ACC112 (cell line): ENCODE results near the gene ENO1.
"Not testable (repeated sequence)": the region's sequence is repeated elsewhere in the genome, so short reads cannot be mapped to it uniquely, and the experiment has no call there.

Experiments
- H2AFZ ChIP-seq: fragments of 200-600 bp; sonication (generic); one replicate; pipeline ENCODE4 v1.6.0; 2017; ENCODE audit warnings: antibody characterized with exemption, low read length; ENCODE audit not compliant: unreplicated experiment
- H3K27ac ChIP-seq: fragments of 200-600 bp; sonication (generic); 2 replicates; pipeline ENCODE4 v1.5.1; 2014; ENCODE audit warnings: low read depth, mild to moderate bottlenecking, antibody characterized with exemption, low read length, moderate library complexity
- H3K27me3 ChIP-seq: fragments of 200-600 bp; sonication (generic); 2 replicates; pipeline ENCODE4 v1.6.1; 2014; ENCODE audit warnings: mild to moderate bottlenecking, antibody characterized with exemption, low read length, moderate library complexity, mixed read lengths; ENCODE audit not compliant: insufficient read depth
- H3K36me3 ChIP-seq: fragments of 200-600 bp; sonication (generic); 2 replicates; pipeline ENCODE4 v1.6.1; 2016; ENCODE audit warnings: mild to moderate bottlenecking, antibody characterized with exemption, low read length, moderate library complexity, mixed read lengths; ENCODE audit not compliant: insufficient read depth
- H3K4me1 ChIP-seq: fragments of 200-600 bp; sonication (generic); one replicate; pipeline ENCODE4 v1.6.1; 2016; ENCODE audit warnings: low read length, mixed read lengths; ENCODE audit not compliant: insufficient read depth, unreplicated experiment, control insufficient read depth
- H3K4me3 ChIP-seq: fragments of 200-600 bp; sonication (generic); 2 replicates; pipeline ENCODE4 v1.5.1; 2014; ENCODE audit warnings: mild to moderate bottlenecking, low read depth, low read length
- H3K79me2 ChIP-seq: fragments of 200-600 bp; sonication (generic); one replicate; pipeline ENCODE4 v1.6.0; 2016; ENCODE audit warnings: low read length; ENCODE audit not compliant: control insufficient read depth, unreplicated experiment, insufficient read depth

Gene ENO1

DNA sequence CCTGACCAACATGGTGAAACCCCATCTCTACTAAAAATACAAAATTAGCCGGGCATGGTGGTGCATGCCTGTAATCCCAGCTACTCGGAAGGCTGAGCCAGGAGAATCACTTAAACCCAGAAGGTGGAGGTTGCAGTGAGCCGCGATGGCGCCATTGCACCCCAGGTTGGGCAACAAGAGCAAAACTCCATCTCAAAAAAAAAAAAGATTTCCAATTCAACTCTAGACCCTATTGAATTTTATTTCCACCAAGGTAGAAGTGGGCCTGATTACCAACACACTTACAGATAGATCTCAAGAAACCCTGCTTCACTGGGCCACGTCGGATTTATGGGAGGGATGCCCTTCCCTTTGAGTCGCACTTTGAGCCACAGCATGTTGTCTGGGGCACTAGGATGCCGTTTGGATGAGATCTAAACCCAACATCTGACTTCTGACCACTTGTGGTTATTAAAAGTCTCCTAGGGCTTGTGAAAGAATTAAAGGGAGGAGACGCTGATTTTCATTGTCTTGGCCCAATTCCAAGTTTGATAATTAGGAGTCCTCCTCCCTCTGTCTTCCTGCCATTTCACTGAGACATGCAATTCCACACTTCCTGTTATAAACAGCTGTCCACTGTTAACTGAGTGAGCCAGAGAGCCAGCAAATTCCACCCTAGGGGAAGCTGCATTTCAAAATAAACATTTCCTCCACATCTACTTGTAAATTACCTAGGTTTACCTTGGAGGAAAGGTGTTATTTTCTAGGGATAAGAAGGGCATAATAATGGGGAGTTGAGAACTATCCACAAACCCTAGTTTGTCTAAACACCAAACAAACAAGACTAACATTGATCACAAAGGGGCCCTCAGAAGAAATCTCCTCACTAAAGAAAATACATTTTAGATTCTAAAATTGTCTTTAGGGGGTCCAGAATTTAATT is 55.9 kb downstream of the ENO1 start:
- H2AFZ ChIP-seq, result no peak overlapping the region
- H3K79me2 ChIP-seq, result no peaks in the 10 kb centered on the region
- no peaks in the 10 kb centered on the region for H3K36me3 ChIP-seq
- H3K4me1 ChIP-seq, result peaks cover 17% of the 10 kb centered on the region
- H3K27me3 ChIP-seq, result no peaks in the 10 kb centered on the region
- H3K4me3 ChIP-seq, result no peak overlapping the region
- H3K27ac ChIP-seq, result peak overlapping the region; percentile 18; the same call in 1 of the 2 replicates

- H3K36me3 ChIP-seq, result no peaks in the 10 kb centered on the region
- no peak overlapping the region for H3K4me3 ChIP-seq
- H3K27ac ChIP-seq, result no peak overlapping the region
- H3K79me2 ChIP-seq, result peaks cover 4% of the 10 kb centered on the region
- peaks cover 17% of the 10 kb centered on the region for H3K4me1 ChIP-seq
- no peak overlapping the region for H2AFZ ChIP-seq
- H3K27me3 ChIP-seq, result no peaks in the 10 kb centered on the region
Observed at GRCh38 chr1:8821084-8821483, 57.4 kb downstream of the ENO1 start.

DNA sequence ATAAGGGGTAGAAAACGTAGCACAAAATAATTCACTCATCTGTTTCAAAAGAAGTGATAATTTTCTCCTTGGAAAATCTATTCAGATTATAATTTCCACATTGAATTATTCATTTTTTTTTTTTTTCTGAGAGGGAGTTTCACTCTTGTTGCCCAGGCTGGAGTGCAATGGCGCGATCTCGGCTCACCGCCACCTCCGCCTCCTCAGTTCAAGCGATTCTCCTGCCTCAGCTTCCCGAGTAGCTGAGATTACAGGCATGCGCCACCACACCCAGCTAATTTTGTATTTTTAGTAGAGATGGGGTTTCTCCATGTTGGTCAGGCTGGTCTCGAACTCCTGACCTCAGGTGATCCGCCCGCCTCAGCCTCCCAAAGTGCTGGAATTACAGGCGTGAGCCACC is 59.7 kb downstream of the ENO1 start:
- H3K36me3 ChIP-seq, H3K27me3 ChIP-seq, H2AFZ ChIP-seq: not testable (repeated sequence)
- H3K79me2 ChIP-seq, result peaks cover 23% of the 10 kb centered on the region
- H3K27ac ChIP-seq, result peak overlapping the region; percentile 83
- peaks cover 28% of the 10 kb centered on the region for H3K4me1 ChIP-seq
- H3K4me3 ChIP-seq, result peak overlapping the region; percentile 77

DNA sequence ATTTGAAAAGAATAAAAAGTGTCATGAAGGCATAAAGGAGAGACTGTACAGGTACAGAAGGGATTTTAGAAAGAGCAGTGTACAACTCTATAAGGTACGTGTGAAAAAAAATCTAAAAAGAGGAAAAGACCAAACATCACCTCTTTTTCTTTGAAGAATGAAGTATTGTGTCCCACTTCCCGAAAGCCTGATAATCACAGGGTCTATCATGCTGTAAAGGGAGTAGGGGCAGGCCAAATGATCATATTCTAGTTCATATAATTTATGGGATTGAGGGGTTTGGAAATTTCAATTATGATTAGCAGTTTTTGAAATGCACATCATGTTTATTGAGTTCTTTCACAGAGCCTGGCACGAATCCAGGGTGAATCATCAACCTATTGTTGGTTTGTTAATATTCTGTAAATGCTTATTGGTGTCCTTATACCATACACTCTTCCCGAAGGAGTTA is 60.1 kb downstream of the ENO1 start:
- Histone ChIP-seq H3K4me1 (peaks cover 28% of the 10 kb centered on the region), H2AFZ (peak overlapping the region; percentile 41), H3K36me3 (no peaks in the 10 kb centered on the region), H3K27me3 (no peaks in the 10 kb centered on the region), H3K4me3 (peak overlapping the region; percentile 77), H3K27ac (peak overlapping the region; percentile 83), H3K79me2 (peaks cover 24% of the 10 kb centered on the region)

DNA sequence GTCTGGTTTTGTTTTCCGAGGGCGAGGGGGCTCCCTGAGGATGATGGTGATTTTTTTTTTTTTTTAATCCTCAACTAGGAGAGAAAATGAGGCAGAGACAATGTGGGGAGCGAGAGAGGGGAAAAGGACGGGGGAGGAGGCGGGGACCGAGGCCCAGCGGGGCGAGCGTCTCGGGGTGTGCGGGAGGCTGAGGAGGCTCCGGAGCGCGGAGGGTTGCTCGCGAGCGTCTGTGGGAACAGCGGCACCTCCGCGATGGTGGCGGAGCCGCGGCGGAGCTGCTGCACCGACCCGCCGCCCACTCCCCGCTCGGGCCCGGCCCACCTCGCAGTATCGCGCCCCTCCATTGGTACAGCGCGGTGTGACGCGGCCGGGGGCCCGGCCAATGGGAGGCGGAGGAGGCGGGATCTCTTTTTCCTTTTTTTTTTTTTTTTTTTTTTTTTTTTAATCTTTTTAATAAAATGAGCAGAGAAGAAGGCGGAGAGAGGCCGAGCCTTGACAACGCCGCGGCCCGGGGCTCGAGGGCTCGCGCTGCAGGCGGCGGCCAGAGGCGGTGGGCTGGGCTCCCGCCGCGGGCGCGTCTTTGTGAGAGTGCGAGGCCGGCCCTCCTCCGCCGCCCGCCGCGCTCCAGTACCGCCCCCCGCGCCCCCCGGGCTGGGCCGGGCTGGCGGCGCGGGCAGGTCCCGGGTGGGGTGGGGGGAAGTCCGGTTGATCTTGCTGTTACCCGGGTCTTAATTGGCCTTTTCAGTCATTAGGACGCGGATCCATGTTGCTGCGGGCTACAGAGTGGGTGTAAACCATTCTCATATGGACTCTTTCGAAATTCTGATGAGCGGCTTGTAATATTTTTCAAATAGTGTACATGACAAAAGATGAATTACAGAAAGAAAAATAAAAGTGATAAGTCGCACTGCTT is 60.8 kb downstream of the ENO1 start, which contains the start of gene RERE:
Gene RERE (minus strand): TSS at position 229 of the 913 bp plus-strand sequence.
- H3K27me3 ChIP-seq, result no peaks in the 10 kb centered on the region
- peaks cover 23% of the 10 kb centered on the region for H3K4me1 ChIP-seq
- H2AFZ ChIP-seq, result peak within 1 kb of the TSS; percentile 79
- peaks cover 28% of the 10 kb centered on the region for H3K79me2 ChIP-seq
- no peaks in the 10 kb centered on the region for H3K36me3 ChIP-seq
- H3K27ac ChIP-seq, result peak within 1 kb of the TSS; percentile 83
- peak within 1 kb of the TSS; percentile 96 for H3K4me3 ChIP-seq

DNA sequence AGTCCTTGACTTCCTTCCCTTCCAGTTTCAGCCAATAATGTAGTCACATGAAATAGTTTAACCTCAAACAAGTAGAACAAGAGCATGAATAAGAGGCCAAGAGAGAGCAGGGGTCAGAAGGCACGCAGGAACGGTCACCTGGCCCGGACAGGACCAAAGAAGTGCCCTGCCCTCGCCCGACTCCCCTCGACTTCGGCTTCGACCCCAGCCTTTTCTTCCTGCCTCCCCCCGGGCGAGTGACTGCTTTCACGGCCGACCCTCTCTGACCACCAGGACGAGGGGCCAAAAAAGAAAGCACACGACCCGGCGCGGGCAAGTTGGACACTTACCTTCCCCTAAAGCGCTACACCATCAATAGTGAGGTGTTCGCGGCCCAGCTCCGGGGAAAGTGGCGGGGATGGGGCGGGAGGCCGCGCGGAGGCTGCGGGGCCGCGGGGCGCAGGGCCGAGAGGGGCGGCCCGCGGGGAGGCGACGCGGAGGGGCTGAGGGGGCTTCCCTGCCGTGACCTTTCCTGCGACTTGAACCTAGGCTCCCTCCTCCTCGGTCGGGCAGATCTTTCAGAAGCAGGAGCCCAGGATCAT is 61.6 kb downstream of the ENO1 start:
- H2AFZ ChIP-seq, result peak overlapping the region; percentile 79
- H3K4me3 ChIP-seq, result peak overlapping the region; percentile 96
- H3K36me3 ChIP-seq, result no peaks in the 10 kb centered on the region
- no peaks in the 10 kb centered on the region for H3K27me3 ChIP-seq
- H3K27ac ChIP-seq, result peak overlapping the region; percentile 69
- H3K79me2 ChIP-seq, result peaks cover 30% of the 10 kb centered on the region
- H3K4me1 ChIP-seq, result peaks cover 15% of the 10 kb centered on the region

DNA sequence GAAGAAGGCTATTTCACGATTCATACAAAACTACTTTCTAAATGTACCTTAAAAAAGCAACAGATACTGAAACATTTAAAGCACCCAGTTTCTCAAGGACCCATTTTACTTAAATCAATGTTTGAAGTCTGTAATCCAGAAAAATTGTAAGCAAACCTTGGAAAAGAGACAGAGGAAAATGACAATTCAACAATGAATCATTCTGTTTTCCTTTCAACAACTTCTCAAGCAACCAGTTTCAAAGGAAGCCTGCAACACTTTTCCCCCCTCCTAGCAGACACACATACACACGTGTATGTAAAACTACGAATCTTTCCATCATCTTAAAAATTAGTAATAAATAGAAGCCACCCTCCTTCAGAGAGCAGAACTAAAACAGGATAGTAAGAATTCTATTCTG is 62.2 kb downstream of the ENO1 start:
- Histone ChIP-seq H3K4me3 (peak overlapping the region; percentile 96), H3K27ac (peak overlapping the region; percentile 69), H3K79me2 (peaks cover 34% of the 10 kb centered on the region), H3K4me1 (peaks cover 12% of the 10 kb centered on the region), H3K36me3 (no peaks in the 10 kb centered on the region), H2AFZ (peak overlapping the region; percentile 79), H3K27me3 (no peaks in the 10 kb centered on the region)

GRCh38 chr1:8815582-8816151 is 62.8 kb downstream of the ENO1 start:
- Histone ChIP-seq H3K4me3 (peak overlapping the region; percentile 96), H3K36me3 (no peaks in the 10 kb centered on the region), H3K4me1 (peaks cover 12% of the 10 kb centered on the region), H3K27ac (peak overlapping the region; percentile 69; the same call in 1 of the 2 replicates), H3K27me3 (no peaks in the 10 kb centered on the region), H2AFZ (peak overlapping the region; percentile 4), H3K79me2 (peaks cover 34% of the 10 kb centered on the region)

GRCh38 chr1:8814865-8815264 is 63.6 kb downstream of the ENO1 start:
- H3K36me3 ChIP-seq, result no peaks in the 10 kb centered on the region
- H3K27me3 ChIP-seq, result no peaks in the 10 kb centered on the region
- no peak overlapping the region for H2AFZ ChIP-seq
- peaks cover 34% of the 10 kb centered on the region for H3K79me2 ChIP-seq
- no peak overlapping the region for H3K27ac ChIP-seq
- no peak overlapping the region for H3K4me3 ChIP-seq
- peaks cover 12% of the 10 kb centered on the region for H3K4me1 ChIP-seq

DNA sequence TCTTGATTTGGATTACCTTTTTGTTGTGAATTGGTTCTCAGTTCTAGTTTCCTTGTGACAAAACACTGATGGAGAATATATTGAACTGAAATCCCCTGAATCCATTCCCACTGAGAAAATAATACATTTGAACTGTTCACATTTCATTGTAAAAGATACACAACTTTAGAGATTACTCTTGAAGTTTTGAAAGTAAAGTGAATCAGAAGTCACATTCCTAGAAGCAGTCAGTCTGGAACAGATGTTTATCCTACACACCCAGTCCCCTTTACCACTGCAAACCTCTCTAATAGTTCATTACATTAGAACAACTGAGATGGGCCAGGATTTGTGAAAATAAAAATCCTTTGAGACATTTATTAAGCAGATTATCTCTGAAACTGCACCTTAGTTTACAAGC is 64.5 kb downstream of the ENO1 start:
- Histone ChIP-seq H3K4me3 (no peak overlapping the region), H3K27ac (no peak overlapping the region)

More for the DNA sequence above, 64.5 kb downstream of the ENO1 start:
- Histone ChIP-seq H2AFZ (no peak overlapping the region), H3K4me1 (peaks cover 15% of the 10 kb centered on the region), H3K27me3 (no peaks in the 10 kb centered on the region), H3K36me3 (no peaks in the 10 kb centered on the region), H3K79me2 (peaks cover 34% of the 10 kb centered on the region)
